Raji (cell line): ENCODE results near the gene FIBCD1.

Experiments
- POLR2A ChIP-seq: IDR thresholded peaks from 2 replicates; pipeline ENCODE4 v1.6.1; 2011; ENCODE audit warnings: low read depth, low read length, control low read depth; ENCODE audit not compliant: insufficient read depth

FIBCD1 gene

DNA sequence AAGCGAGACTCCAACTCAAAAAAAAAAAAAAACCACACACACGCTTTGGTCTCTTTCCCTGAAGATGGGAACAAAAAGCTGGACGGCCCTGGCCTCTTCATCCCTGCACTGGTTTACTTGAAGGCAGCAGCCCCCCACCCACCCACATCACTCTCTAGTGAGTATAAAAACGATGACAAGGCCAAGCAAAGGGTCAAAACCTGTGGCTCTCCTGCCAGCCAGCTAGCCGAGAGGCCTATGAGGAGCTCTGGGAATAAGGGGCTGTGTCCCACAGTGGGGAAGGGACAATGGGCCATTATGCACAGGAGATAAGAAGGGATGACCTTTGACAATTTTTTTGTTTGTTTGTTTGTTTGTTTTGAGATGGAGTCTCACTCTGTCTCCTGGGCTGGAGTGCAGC lies 55.6 kb downstream of the FIBCD1 start:
- no peak for TF ChIP-seq POLR2A

DNA sequence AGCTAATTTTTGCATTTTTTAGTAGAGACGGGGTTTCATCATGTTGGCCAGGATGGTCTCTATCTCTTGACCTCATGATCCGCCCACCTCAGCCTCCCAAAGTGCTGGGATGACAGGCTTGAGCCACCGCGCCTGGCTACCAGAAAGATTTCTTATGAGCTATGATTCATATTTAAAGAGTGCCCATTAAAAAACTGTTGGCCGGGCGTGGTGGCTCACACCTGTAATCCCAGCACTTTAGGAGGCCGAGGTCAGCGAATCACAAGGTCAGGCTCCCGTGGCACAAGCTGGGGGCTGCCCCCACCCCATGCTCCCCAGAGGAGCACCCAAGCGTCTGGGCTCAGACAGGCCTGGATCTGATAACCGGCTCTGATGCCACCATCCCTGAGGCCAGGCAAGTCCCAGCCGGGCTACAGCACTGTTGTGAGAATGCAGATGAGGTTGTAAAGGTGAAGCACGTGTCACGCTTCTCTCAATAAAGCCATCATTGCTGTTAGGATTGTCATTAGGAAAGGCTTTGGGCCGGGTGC lies 56.3 kb downstream of the FIBCD1 start:
- TF ChIP-seq POLR2A = no peak

DNA sequence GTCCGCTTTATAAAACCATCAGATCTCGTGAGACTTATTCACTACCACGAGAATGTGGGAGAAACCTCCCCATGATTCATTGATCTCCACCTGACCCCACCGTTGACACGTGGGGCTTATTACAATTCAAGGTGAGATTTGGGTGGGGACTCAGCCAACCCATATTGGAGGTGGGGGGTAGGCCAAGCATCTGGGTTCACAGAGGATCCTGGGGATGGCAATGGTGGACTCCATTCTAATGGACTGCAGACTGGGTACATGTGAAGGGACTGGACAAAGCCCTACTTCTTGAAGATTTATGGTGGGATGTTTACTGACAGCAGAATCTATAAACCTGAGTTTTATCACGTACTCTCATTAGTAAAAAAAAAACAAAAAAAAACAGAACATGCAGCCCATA lies 57.5 kb downstream of the FIBCD1 start:
- no peak for TF ChIP-seq POLR2A

DNA sequence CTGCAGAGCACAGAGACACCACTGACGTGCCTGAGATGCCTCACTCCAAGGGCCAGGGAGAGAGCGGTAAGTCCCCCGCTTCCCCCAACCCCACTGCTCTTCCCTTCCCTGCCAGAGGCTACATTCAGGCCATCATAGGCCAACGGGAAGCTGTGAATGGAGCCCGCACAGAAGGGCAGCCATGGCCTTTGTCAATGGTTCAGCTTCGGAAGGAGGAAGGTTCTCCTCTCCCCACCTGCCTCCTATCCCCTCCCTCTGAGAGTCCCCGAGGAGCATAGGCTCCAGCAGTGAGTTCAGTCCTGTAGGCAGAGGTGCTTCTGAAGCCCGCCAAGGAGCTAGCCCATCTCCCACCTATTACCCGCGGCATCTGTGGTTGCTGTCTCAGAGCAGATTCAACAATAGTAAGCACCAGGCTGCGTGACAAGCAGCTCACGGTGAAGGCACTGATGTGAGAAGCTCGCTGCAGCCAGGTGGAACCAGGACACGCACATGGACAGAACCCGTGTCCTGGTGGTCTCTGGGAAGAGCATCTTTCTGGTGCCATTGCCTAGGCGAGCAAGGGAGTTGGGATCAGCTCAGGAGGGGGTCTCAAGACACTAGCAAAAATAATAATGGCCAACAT lies 58.3 kb downstream of the FIBCD1 start:
- TF ChIP-seq POLR2A = no peak

DNA sequence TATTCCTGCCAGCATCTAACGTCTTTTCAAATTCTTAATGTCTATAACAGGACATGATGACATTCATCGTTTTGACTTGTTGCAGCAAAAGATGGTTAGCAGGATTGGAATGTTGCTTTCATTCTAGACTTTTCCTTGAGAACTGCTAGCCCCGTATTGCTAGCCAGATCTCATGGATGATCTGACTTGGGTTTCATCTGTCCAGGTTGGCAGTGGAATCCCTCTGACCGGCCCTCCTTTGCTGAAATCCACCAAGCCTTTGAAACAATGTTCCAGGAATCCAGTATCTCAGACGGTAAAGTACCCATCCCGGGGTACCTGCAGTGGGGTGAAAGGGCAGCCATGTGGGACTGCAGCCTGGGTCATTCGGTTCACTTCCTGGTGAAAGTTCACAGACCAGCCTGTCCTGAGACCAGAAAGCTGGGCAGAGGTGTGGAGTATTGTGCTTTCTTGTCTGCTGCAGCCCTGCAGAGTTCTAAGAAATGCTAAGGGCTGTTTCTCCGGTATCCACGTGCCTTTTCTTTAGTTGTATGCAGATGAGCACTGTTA lies 59.1 kb downstream of the FIBCD1 start:
- no peak for TF ChIP-seq POLR2A

DNA sequence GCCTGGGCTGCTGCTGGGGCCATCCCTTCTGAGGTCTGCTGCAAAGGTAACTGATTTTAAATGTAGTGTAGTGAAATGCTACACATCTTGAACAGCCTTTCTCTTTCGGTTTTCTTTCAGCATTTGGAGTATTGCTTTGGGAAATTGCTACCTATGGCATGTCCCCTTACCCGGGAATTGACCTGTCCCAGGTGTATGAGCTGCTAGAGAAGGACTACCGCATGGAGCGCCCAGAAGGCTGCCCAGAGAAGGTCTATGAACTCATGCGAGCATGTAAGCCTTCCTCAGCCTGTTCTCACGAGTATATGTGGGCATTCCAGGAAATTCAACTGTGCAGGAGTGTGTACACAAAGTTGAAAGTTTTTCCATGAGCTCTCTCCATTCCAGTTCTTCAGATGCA lies 60.8 kb downstream of the FIBCD1 start:
- TF ChIP-seq POLR2A = no peak

DNA sequence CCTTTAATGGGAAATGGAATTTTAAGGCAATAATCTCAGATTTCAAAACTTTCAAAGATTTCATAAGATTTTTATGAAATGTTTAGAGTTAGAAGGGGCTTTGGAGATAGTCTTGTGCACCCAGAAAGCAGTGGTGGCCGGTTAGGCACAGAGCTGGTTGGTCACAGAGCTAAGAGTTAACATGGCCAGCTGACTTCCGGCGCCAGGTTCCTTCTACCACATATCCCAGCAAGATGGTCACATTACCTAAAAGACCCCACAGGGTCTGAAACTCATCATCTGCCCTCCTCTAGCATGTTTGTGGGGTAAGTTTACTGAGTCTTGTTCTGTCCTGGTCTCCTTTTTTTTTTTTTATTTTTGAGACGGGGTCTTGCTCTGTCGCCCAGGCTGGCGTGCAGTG lies 61.7 kb downstream of the FIBCD1 start:
- TF ChIP-seq POLR2A = no peak

DNA sequence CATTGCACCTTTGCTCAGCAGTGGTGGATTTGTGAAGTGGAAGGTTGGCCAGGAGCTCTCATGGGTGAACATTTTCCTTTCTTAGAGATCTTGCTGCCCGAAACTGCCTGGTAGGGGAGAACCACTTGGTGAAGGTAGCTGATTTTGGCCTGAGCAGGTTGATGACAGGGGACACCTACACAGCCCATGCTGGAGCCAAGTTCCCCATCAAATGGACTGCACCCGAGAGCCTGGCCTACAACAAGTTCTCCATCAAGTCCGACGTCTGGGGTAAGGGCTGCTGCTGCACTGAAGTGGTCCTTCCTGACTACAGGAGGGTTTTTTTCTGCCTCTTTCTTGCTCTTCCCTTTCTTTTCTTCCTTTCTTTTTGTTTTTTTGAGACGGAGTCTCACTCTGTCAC lies 64.3 kb downstream of the FIBCD1 start:
- TF ChIP-seq POLR2A = no peak

DNA sequence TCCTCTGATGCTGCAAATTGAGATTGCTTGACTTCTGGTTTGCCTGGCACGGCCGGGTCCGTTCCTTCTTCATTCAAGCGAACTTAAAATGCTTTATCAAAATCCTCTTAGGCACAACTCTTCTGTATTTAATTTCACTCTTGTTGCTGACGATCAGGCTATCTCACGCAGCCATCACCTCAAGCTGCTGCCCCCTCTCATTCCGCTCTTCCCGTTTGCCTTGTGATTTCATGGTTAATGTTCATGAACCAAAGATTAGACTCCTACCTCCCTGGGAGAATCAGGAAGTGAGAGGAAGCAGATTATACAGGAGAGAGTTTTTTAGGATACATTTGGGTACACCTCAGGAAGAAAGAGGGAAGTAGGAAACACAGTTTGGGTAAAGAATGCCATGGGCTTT lies 65.1 kb downstream of the FIBCD1 start:
- TF ChIP-seq POLR2A = no peak

DNA sequence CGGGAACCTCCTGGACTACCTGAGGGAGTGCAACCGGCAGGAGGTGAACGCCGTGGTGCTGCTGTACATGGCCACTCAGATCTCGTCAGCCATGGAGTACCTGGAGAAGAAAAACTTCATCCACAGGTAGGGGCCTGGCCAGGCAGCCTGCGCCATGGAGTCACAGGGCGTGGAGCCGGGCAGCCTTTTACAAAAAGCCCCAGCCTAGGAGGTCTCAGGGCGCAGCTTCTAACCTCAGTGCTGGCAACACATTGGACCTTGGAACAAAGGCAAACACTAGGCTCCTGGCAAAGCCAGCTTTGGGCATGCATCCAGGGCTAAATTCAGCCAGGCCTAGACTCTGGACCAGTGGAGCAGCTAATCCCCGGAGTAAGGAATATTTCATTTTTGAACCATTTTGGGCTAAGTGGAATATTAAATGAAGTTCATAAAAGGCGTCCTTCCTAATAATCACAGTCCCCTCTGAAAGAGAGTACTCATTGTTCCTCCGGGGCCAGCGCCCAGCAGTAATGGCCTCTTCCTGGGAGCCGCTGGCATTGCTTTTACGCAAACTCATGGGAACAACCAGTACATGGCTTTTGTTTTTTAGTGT lies 66.0 kb downstream of the FIBCD1 start:
- TF ChIP-seq POLR2A = no peak

DNA sequence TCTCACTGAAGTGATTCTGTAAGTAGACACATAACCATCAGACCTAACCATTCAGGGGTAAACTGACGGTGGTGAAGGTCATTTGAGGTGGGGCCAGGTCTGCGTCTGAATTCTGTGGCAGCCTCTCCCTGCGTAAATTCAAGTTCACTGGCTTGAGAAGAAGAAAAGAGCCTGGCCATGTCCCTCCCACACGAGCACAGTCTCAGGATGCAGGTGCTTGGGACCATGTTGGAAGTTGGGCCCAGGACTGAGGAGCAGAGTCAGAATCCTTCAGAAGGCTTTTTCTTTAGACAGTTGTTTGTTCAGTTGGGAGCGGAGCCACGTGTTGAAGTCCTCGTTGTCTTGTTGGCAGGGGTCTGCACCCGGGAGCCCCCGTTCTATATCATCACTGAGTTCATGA lies 66.5 kb downstream of the FIBCD1 start:
- TF ChIP-seq POLR2A = no peak

DNA sequence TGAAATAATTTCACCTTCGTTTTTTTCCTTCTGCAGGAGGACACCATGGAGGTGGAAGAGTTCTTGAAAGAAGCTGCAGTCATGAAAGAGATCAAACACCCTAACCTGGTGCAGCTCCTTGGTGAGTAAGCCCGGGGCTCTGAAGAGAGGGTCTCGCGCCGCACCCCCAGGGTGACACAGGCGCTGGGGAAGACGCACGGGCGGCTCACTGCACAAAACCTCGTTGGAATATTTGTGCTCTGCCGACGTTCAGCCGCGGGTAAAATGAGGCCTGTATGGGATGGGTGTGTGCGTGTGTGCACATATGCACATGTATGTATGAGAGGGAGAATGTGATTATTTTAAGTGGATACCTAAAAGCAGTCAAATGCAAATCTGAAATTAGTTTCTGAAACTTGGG lies 67.0 kb downstream of the FIBCD1 start:
- no peak for TF ChIP-seq POLR2A

DNA sequence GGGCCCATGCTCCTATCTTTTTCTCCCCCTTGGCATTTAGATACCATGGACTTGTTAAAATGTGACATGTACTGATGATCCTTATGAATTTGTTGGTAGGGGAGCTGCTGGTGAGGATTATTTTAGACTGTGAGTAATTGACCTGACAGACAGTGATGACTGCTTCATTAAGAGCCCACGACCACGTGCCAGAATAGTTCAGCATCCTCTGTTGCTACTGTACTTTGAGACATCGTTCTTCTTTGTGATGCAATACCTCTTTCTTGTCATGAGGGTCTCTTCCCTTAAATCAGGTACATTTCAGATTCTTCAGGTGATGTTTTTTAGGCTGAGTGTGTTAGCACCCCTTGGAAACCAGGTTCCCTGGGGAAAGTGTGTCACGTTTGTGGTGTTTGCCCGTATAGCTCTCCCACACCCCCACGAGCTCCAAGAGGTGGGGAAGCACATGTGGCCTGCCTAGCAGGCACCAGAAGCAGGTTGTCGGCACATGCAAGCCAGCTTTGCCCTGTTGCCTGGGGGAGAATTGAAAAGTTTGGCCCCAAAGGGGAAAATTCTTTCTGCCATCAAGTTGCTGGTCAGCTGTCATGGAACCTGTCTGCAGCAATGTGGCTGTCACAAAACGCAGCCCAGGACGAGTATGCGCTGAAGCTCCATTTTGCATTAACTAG lies 67.5 kb downstream of the FIBCD1 start:
- no peak for TF ChIP-seq POLR2A

DNA sequence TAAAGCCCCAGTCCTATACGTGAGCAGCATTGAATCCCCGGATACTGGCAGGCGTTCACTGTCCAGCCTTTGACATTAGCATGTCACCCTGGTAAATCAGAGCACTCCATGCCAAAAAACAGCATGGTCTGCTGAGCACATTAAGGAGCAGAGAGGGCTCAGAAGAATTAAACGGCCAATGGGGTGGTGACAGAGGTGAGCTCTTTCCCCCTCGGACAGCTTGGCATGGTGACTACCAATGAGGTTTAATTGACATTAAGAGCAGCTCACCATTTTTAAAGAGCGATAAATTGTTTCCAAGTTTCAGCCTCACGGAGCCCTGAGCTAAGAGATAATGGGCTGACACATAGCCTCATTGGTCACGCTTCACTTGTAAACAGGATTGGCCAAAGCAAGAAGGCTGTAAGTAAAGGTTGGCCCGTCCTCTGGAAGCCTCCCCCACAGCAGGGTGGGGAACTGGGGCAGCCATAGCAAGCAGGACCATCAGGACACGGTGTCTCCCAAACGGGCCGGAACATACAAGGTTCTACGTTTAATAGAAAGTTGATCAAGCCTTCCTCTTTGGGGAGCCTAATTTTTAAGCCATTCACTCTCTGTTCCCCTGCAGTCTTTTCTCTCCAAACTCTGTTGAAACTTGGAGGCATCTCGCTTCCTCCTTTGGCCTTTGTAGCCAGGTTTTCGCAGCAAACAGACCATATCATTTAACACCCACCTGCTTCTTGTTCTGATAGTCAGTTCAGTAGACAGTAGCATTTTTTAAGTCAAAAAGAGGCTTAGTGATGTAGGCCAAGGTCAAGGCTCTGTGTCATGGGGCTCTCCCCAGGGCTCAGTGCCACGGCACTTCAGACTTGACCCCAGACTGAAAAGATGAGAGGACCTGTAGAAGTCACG lies 68.3 kb downstream of the FIBCD1 start:
- TF ChIP-seq POLR2A = no peak

DNA sequence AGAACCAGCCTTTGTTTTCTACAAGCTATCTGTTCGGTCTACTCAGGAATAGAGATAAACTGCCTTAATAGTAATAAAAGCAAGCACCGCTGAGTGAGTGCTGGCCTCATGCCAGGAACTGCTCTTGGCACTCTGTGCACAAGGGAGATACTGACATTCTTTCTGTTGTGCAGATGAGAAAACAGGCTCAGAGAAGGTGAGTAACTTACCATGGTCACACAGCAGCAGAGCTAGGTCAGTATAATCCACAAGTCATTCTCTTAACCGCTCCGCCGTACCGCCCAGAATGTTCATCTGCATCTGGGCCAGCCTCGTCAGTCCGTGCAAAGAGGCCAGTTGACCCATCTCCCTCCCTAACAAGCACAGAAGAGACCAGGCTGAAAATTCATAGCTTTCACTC lies 69.8 kb downstream of the FIBCD1 start:
- no peak for TF ChIP-seq POLR2A
